Measurements from ENCODE around the gene PPP2R2B. TPM values are rescaled to one million over a fixed set of nuclear protein-coding genes. Genes with fewer than 3 reads are reported as not detected.

PPP2R2B gene
- total and polyA plus RNA-seq, 12 donors, result 0.35 to 11.7 (median 4.7) TPM

- no peak overlapping the region for H3K27ac ChIP-seq
- H3K4me1 ChIP-seq (replicated peaks in 1 of 2), result peaks cover 0 to 15% of the 10 kb centered on the region in 2 donors
- no peak overlapping the region for H3K4me3 ChIP-seq
- H3K9me3 ChIP-seq (replicated peaks in 1 of 3), result no peaks in the 10 kb centered on the region
- no peaks in the 10 kb centered on the region for H3K36me3 ChIP-seq (replicated peaks in 1 of 2)
- no peak for DNase-seq
- intact Hi-C loops (cut with DNase I), result no loop called here
- TF ChIP-seq POLR2A (IDR thresholded peaks at IDR 0.05), result no peak
- no peak for TF ChIP-seq CTCF (IDR thresholded peaks at IDR 0.05)
- no peaks in the 10 kb centered on the region for H3K27me3 ChIP-seq
- 78 to 94% (median 82%) methylated on average over 4 of the region's 4 CpGs for WGBS, 4 donors
These were observed 82.4 kb downstream of the PPP2R2B start for GRCh38 chr5:146796144-146796543.

GRCh38 chr5:146794326-146795029 is 84.1 kb downstream of the PPP2R2B start:
- Histone ChIP-seq H3K27ac (peak overlapping the region in 1 of 5 donors; percentile 20), H3K4me1 (replicated peaks in 1 of 2) (peaks cover 0 to 15% of the 10 kb centered on the region in 2 donors), H3K27me3 (no peaks in the 10 kb centered on the region), H3K4me3 (no peak overlapping the region), H3K36me3 (replicated peaks in 1 of 2) (no peaks in the 10 kb centered on the region), H3K9me3 (replicated peaks in 1 of 3) (no peaks in the 10 kb centered on the region)
- no peak for DNase-seq
- TF ChIP-seq POLR2A (IDR thresholded peaks at IDR 0.05) (no peak), CTCF (IDR thresholded peaks at IDR 0.05) (no peak)
- intact Hi-C loops (cut with DNase I), result no loop called here
- 68 to 75% (median 73%) methylated on average over 1 of the region's 1 CpG for WGBS, 4 donors

- Histone ChIP-seq H3K36me3 (replicated peaks in 1 of 2) (no peaks in the 10 kb centered on the region), H3K27ac (no peak overlapping the region), H3K4me1 (replicated peaks in 1 of 2) (peaks cover 0 to 15% of the 10 kb centered on the region in 2 donors), H3K27me3 (no peaks in the 10 kb centered on the region), H3K9me3 (replicated peaks in 1 of 3) (no peaks in the 10 kb centered on the region), H3K4me3 (no peak overlapping the region)
- 83 to 88% (median 86%) methylated on average over 1 of the region's 1 CpG for WGBS, 4 donors
- TF ChIP-seq CTCF (IDR thresholded peaks at IDR 0.05), result no peak
- no peak for TF ChIP-seq POLR2A (IDR thresholded peaks at IDR 0.05)
- intact Hi-C loops (cut with DNase I), result no loop called here
- DNase-seq, result no peak
These were observed 84.8 kb downstream of the PPP2R2B start for GRCh38 chr5:146793709-146794108.

- Histone ChIP-seq H3K4me3 (no peak overlapping the region), H3K9me3 (replicated peaks in 1 of 3) (no peaks in the 10 kb centered on the region), H3K27ac (no peak overlapping the region), H3K27me3 (no peaks in the 10 kb centered on the region), H3K4me1 (replicated peaks in 1 of 2) (peaks cover 0 to 15% of the 10 kb centered on the region in 2 donors), H3K36me3 (replicated peaks in 1 of 2) (no peaks in the 10 kb centered on the region)
- DNase-seq, result no peak
- intact Hi-C loops (cut with DNase I), result no loop called here
- no peak for TF ChIP-seq POLR2A (IDR thresholded peaks at IDR 0.05)
- no peak for TF ChIP-seq CTCF (IDR thresholded peaks at IDR 0.05)
These were observed 87.1 kb downstream of the PPP2R2B start for GRCh38 chr5:146791471-146791870.
